HepG2 (cell line): ENCODE data around the gene ZNF670. TPM values are rescaled to one million over a fixed set of nuclear protein-coding genes. Genes with fewer than 3 reads are reported as not detected.

Experiments
- BORCS8-MEF2B ChIP-seq: sonication (generic); formaldehyde crosslinking; IDR thresholded peaks from 2 replicates; pipeline ENCODE4 v1.8.0; 2022; ENCODE audit warnings: mild to moderate bottlenecking, missing genetic modification reagents
- ELF1 ChIP-seq: sonication (generic); formaldehyde crosslinking; IDR thresholded peaks from 2 replicates; pipeline ENCODE4 v1.4.0; 2020; ENCODE audit warnings: missing genetic modification reagents
- FOXK2 ChIP-seq: fragments of 450-650 bp; IDR thresholded peaks from 2 replicates; pipeline ENCODE4 v1.6.1; 2016
- GABPA ChIP-seq, 2 experiments: IDR thresholded peaks; 2 replicates each; pipeline ENCODE4 v1.6.1; 2011 to 2016; ENCODE audit warnings: low read depth in 2 of 2, low read length in 1 of 2, missing biosample characterization in 1 of 2, missing genetic modification characterization in 1 of 2
- HDAC1 ChIP-seq: sonication (generic); formaldehyde crosslinking; IDR thresholded peaks from 2 replicates; pipeline ENCODE4 v1.5.1; 2020; ENCODE audit warnings: mild to moderate bottlenecking, missing genetic modification reagents
- HNRNPK ChIP-seq: fragments of 200-400 bp; formaldehyde crosslinking; IDR thresholded peaks from 2 replicates; pipeline ENCODE4 v1.6.1; 2018; ENCODE audit warnings: low read length, low read depth, moderate library complexity, mild to moderate bottlenecking; ENCODE audit not compliant: poor library complexity, severe bottlenecking
- HNRNPLL ChIP-seq: fragments of 200-400 bp; formaldehyde crosslinking; IDR thresholded peaks from 2 replicates; pipeline ENCODE4 v1.6.1; 2017; ENCODE audit warnings: mild to moderate bottlenecking, low read depth, low read length; ENCODE audit not compliant: poor library complexity, severe bottlenecking
- KLF9 ChIP-seq: IDR thresholded peaks from 2 replicates; pipeline ENCODE4 v1.6.1; 2016; ENCODE audit warnings: low read depth
- NRL ChIP-seq: sonication (generic); formaldehyde crosslinking; IDR thresholded peaks from 2 replicates; pipeline ENCODE4 v1.5.0; 2020; ENCODE audit warnings: missing genetic modification reagents, mild to moderate bottlenecking, moderate library complexity, borderline replicate concordance
- PHF8 ChIP-seq: sonication (generic); formaldehyde crosslinking; IDR thresholded peaks from 2 replicates; pipeline ENCODE4 v1.5.0; 2020; ENCODE audit warnings: missing genetic modification reagents
- REPIN1 ChIP-seq: sonication (generic); formaldehyde crosslinking; IDR thresholded peaks from 2 replicates; pipeline ENCODE4 v1.8.0; 2022; ENCODE audit warnings: missing genetic modification reagents, low read depth, mild to moderate bottlenecking, borderline replicate concordance
- SP2 ChIP-seq: sonication (generic); formaldehyde crosslinking; IDR thresholded peaks from 2 replicates; pipeline ENCODE4 v1.5.1; 2020; ENCODE audit warnings: mild to moderate bottlenecking, missing genetic modification reagents
- SRY ChIP-seq: sonication (generic); formaldehyde crosslinking; IDR thresholded peaks from 2 replicates; pipeline ENCODE4 v1.8.0; 2022; ENCODE audit warnings: mild to moderate bottlenecking, missing genetic modification reagents
- STAG1 ChIP-seq: sonication (generic); formaldehyde crosslinking; IDR thresholded peaks from 2 replicates; pipeline ENCODE4 v1.4.0; 2020; ENCODE audit warnings: missing genetic modification reagents
- XRCC5 ChIP-seq: fragments of 200-400 bp; formaldehyde crosslinking; optimal IDR thresholded peaks from 2 replicates; pipeline ENCODE3; 2017; ENCODE audit warnings: mild to moderate bottlenecking, low read length
- ZNF614 ChIP-seq: IDR thresholded peaks from 2 replicates; pipeline ENCODE4 v1.6.1; 2018; ENCODE audit warnings: missing biosample characterization, missing genetic modification reagents, inconsistent platforms, borderline replicate concordance
- polyA plus RNA-seq, 8 experiments: library from polyadenylated mRNA; depleted of rRNA in 3 of 8; stranded (reverse) in 7 of 8; unstranded in 1 of 8; fragments of >200 nt; fragmentation: Illumina TruSeq in 4 of 8; extraction: Trizol in 4 of 8; gene quantifications; 2 replicates each; pipeline versions ENCODE4 v1.2.1 to v1.2.3, GENCODE V29; 2011 to 2016; ENCODE audit warnings: low read depth in 4 of 8, missing spikeins in 1 of 8, mixed read lengths in 1 of 8; ENCODE audit not compliant: insufficient read depth in 1 of 8
- total RNA-seq, 5 experiments: library from RNA; depleted of rRNA; stranded (reverse); fragments of >200 nt; fragmentation: Illumina TruSeq; extraction: Trizol; gene quantifications; 2 replicates each; pipeline ENCODE4 v1.2.3, GENCODE V29; 2016; ENCODE audit warnings: low read depth in 1 of 5
- TF ChIP-seq, protein P1 (sequence below): sonication (generic); formaldehyde crosslinking; IDR thresholded peaks from 2 replicates; pipeline ENCODE4 v1.4.0; 2020; ENCODE audit warnings: missing genetic modification reagents
- TF ChIP-seq, protein P2 (sequence below): sonication (generic); formaldehyde crosslinking; IDR thresholded peaks from 2 replicates; pipeline ENCODE4 v1.4.0; 2020; ENCODE audit warnings: missing genetic modification reagents
- TF ChIP-seq, protein P3 (sequence below): IDR thresholded peaks from 2 replicates; pipeline ENCODE4 v1.6.1; 2016; ENCODE audit warnings: missing compliant biosample characterization, missing genetic modification reagents, borderline replicate concordance
- TF ChIP-seq, protein P4 (sequence below): IDR thresholded peaks from 2 replicates; pipeline ENCODE4 v1.6.1; 2016; ENCODE audit warnings: control low read depth
- TF ChIP-seq, protein P5 (sequence below): sonication (generic); formaldehyde crosslinking; IDR thresholded peaks from 2 replicates; pipeline ENCODE4 v1.4.0; 2020; ENCODE audit warnings: mild to moderate bottlenecking, missing genetic modification reagents

The ZNF670 gene
- total and polyA plus RNA-seq, 2 of the 13 experiments (the other 11 are each of a cell fraction or from before 2014, with no cell fraction given), result 4.2 to 10.9 TPM

DNA sequence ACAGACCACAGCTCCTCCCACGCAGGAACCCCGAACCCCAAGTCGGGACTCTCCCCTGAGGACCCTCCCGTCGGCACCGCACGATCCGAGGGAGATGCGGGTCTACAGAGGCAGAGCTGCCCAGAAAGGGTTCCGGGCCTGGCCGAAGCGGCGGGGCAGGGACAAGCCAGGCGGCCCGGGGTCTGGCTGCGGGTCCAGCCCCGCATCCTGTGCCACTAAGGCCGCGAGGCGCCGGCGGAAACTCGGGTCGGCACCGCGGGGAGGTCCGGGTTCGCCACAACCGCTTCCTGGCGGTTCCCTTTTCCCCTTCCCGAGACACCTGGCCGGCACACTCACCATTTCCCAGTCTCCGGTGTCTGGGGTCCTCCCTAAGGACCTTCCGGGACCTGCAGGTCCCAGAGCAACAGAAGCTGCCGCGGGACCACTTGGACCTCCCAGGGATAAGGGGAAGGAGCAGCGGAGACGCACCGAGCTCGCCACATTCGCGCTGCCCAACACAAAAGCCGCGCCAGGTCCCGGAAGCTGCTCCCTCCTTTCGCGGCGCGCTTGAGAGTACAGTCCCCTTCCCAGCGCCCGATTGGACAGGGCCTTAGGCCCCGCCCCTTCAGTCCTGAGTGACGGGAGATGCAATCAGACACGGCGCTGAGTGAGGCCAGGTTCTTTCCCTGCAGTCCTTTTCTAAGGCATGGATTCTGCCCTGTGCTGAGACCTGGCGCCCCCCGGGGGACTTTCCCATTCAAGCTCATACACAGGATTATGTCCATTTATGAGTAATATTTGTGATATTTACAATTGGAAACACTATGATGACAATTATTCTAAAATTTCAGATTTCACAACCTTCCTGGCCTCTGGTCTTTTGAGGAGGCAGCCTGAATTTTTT, at the start of gene ZNF670 (continued):
- peak; percentile 54; the same call in 1 of the 2 replicates for TF ChIP-seq BORCS8-MEF2B
- peak; percentile 68 for TF ChIP-seq ZNF614 (CRISPR knock-in tag)
- peak; percentile 39 for TF ChIP-seq GABPA (IDR thresholded peaks at IDR 0.05; ENCODE audit: low read depth, low read length)
- peak; percentile 79 for TF ChIP-seq GABPA (CRISPR knock-in tag; IDR thresholded peaks at IDR 0.05; ENCODE audit: low read depth)
- peak; percentile 38 for TF ChIP-seq STAG1 (CRISPR knock-in tag)
- TF ChIP-seq REPIN1, result 0 out of 2 replicates have a peak, but pooled peaks have one; percentile 40
- TF ChIP-seq HNRNPLL, result peak; percentile 63
- TF ChIP-seq XRCC5, result peak; percentile 65
- TF ChIP-seq, protein P1, sequence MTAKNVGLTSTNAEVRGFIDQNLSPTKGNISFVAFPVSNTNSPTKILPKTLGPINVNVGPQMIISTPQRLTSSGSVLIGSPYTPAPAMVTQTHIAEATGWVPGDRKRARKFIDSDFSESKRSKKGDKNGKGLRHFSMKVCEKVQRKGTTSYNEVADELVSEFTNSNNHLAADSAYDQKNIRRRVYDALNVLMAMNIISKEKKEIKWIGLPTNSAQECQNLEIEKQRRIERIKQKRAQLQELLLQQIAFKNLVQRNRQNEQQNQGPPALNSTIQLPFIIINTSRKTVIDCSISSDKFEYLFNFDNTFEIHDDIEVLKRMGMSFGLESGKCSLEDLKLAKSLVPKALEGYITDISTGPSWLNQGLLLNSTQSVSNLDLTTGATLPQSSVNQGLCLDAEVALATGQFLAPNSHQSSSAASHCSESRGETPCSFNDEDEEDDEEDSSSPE, result peak; percentile 74
- 0 out of 2 replicates have a peak, but pooled peaks have one; percentile 63 for TF ChIP-seq SRY (CRISPR knock-in tag)
- TF ChIP-seq, protein P2, sequence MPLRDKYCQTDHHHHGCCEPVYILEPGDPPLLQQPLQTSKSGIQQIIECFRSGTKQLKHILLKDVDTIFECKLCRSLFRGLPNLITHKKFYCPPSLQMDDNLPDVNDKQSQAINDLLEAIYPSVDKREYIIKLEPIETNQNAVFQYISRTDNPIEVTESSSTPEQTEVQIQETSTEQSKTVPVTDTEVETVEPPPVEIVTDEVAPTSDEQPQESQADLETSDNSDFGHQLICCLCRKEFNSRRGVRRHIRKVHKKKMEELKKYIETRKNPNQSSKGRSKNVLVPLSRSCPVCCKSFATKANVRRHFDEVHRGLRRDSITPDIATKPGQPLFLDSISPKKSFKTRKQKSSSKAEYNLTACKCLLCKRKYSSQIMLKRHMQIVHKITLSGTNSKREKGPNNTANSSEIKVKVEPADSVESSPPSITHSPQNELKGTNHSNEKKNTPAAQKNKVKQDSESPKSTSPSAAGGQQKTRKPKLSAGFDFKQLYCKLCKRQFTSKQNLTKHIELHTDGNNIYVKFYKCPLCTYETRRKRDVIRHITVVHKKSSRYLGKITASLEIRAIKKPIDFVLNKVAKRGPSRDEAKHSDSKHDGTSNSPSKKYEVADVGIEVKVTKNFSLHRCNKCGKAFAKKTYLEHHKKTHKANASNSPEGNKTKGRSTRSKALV, result no peak
- TF ChIP-seq, protein P3, sequence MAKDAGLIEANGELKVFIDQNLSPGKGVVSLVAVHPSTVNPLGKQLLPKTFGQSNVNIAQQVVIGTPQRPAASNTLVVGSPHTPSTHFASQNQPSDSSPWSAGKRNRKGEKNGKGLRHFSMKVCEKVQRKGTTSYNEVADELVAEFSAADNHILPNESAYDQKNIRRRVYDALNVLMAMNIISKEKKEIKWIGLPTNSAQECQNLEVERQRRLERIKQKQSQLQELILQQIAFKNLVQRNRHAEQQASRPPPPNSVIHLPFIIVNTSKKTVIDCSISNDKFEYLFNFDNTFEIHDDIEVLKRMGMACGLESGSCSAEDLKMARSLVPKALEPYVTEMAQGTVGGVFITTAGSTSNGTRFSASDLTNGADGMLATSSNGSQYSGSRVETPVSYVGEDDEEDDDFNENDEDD (CRISPR knock-in tag), result peak; percentile 47; the same call in 1 of the 2 replicates
- TF ChIP-seq KLF9 (CRISPR knock-in tag), result no peak
- TF ChIP-seq SP2, result peak; percentile 68
- peak; percentile 55; the same call in 1 of the 2 replicates for TF ChIP-seq HDAC1 (CRISPR knock-in tag)
- TF ChIP-seq PHF8 (CRISPR knock-in tag), result peak; percentile 67
- TF ChIP-seq HNRNPK, result no peak
- TF ChIP-seq, protein P4, sequence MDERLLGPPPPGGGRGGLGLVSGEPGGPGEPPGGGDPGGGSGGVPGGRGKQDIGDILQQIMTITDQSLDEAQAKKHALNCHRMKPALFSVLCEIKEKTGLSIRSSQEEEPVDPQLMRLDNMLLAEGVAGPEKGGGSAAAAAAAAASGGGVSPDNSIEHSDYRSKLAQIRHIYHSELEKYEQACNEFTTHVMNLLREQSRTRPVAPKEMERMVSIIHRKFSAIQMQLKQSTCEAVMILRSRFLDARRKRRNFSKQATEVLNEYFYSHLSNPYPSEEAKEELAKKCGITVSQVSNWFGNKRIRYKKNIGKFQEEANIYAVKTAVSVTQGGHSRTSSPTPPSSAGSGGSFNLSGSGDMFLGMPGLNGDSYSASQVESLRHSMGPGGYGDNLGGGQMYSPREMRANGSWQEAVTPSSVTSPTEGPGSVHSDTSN (CRISPR knock-in tag), result peak; percentile 84
- TF ChIP-seq, protein P5, sequence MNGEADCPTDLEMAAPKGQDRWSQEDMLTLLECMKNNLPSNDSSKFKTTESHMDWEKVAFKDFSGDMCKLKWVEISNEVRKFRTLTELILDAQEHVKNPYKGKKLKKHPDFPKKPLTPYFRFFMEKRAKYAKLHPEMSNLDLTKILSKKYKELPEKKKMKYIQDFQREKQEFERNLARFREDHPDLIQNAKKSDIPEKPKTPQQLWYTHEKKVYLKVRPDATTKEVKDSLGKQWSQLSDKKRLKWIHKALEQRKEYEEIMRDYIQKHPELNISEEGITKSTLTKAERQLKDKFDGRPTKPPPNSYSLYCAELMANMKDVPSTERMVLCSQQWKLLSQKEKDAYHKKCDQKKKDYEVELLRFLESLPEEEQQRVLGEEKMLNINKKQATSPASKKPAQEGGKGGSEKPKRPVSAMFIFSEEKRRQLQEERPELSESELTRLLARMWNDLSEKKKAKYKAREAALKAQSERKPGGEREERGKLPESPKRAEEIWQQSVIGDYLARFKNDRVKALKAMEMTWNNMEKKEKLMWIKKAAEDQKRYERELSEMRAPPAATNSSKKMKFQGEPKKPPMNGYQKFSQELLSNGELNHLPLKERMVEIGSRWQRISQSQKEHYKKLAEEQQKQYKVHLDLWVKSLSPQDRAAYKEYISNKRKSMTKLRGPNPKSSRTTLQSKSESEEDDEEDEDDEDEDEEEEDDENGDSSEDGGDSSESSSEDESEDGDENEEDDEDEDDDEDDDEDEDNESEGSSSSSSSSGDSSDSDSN, result peak; percentile 81
- TF ChIP-seq FOXK2, result no peak
- TF ChIP-seq ELF1 (CRISPR knock-in tag), result peak; percentile 76
- peak; percentile 83 for TF ChIP-seq NRL (CRISPR knock-in tag)
